Measurements from ENCODE around the gene CTXN1. TPM values are rescaled to one million over a fixed set of nuclear protein-coding genes. Genes with fewer than 3 reads are reported as not detected.

The CTXN1 gene
- total RNA-seq = 10.1 and 23.5 TPM in 2 replicates

GRCh38 chr19:7926021-7926726 lies at the start of gene CTXN1:
TSS of gene CTXN1 (minus strand) at chr19:7926135. CDS start at chr19:7925538, 597 bp downstream.

GRCh38 chr19:7943444-7944176 lies 17.7 kb upstream of the CTXN1 start, which contains the start of gene TIMM44:
TSS of gene TIMM44 (minus strand) at chr19:7943666. CDS start at chr19:7943651, 15 bp downstream.

GRCh38 chr19:7919610-7920518 lies 6.1 kb downstream of the CTXN1 start, which contains the start of gene SNAPC2:
TSS of gene SNAPC2 (plus strand) at chr19:7920338. CDS start at chr19:7920367, 29 bp downstream.

GRCh38 chr19:7914598-7915045 lies 11.3 kb downstream of the CTXN1 start, which contains the start of gene TGFBR3L:
TSS of gene TGFBR3L (plus strand) at chr19:7914830.

GRCh38 chr19:7903244-7904073 lies 22.5 kb downstream of the CTXN1 start, which contains the start of gene MAP2K7:
TSS of gene MAP2K7 (plus strand) at chr19:7903877. CDS start at chr19:7903945, 68 bp downstream.

GRCh38 chr19:7888145-7888825 lies 37.6 kb downstream of the CTXN1 start, which contains the start of gene LRRC8E:
TSS of gene LRRC8E (plus strand) at chr19:7888510. CDS start at chr19:7895604, 7,094 bp downstream.

Other genes with a start within 250 kb of the CTXN1 start
- gene MCEMP1, start 249.0 kb downstream of the CTXN1 start, total RNA-seq = not detected in 2 replicates
- 47.4 and 68.5 TPM in 2 replicates for gene TRAPPC5, start 245.3 kb downstream of the CTXN1 start, total RNA-seq
- not detected in 2 replicates for gene FCER2, start 224.0 kb downstream of the CTXN1 start, total RNA-seq
- not detected in 2 replicates for gene CLEC4G, start 194.0 kb downstream of the CTXN1 start, total RNA-seq
- not detected in 2 replicates for gene CD209, start 178.6 kb downstream of the CTXN1 start, total RNA-seq
- not detected in 2 replicates for gene CLEC4M, start 162.9 kb downstream of the CTXN1 start, total RNA-seq
- gene EVI5L, start 95.9 kb downstream of the CTXN1 start, total RNA-seq = 13.7 and 21.6 TPM in 2 replicates
- not detected in 2 replicates for gene PRR36, start 51.7 kb downstream of the CTXN1 start, total RNA-seq
- gene LRRC8E, start 37.6 kb downstream of the CTXN1 start, total RNA-seq = 1.1 and 1.3 TPM in 2 replicates
- gene MAP2K7, start 22.3 kb downstream of the CTXN1 start, total RNA-seq = 12.5 and 13.7 TPM in 2 replicates
- gene TGFBR3L, start 11.3 kb downstream of the CTXN1 start, total RNA-seq = 0.29 and 2.0 TPM in 2 replicates
- gene SNAPC2, start 5.8 kb downstream of the CTXN1 start, total RNA-seq = 21.2 and 21.8 TPM in 2 replicates
- gene TIMM44, start 17.5 kb upstream of the CTXN1 start, total RNA-seq = 44.7 and 44.8 TPM in 2 replicates
- gene ELAVL1, start 79.5 kb upstream of the CTXN1 start, total RNA-seq = 54.2 and 61.6 TPM in 2 replicates
- not detected in 2 replicates for gene CCL25, start 126.6 kb upstream of the CTXN1 start, total RNA-seq
- gene FBN3, start 223.5 kb upstream of the CTXN1 start, total RNA-seq = not detected in 2 replicates

Data from vein endothelial cell (primary cell).